K562 (cell line): ENCODE results near the gene GEMIN7. TPM values are rescaled to one million over a fixed set of nuclear protein-coding genes. Genes with fewer than 3 reads are reported as not detected.

Source experiments
- BHLHE40 ChIP-seq: IDR thresholded peaks from 2 replicates; pipeline ENCODE4 v1.6.1; 2011; ENCODE audit warnings: low read length, improper control_type of control experiment
- C11orf30 ChIP-seq: fragments of 450-650 bp; IDR thresholded peaks from 2 replicates; pipeline ENCODE4 v1.6.1; 2016; ENCODE audit warnings: low read depth, mild to moderate bottlenecking
- MBD2 ChIP-seq: sonication (generic); IDR thresholded peaks from 2 replicates; pipeline ENCODE4 v1.6.1; 2016; ENCODE audit warnings: low read depth, borderline replicate concordance
- MECOM ChIP-seq: fragments of 250-450 bp; sonication (Bioruptor Pico); IDR thresholded peaks from 2 replicates; pipeline ENCODE4 v1.8.0; 2022; ENCODE audit warnings: inconsistent platforms
- NEUROD1 ChIP-seq: fragments of 150-350 bp; IDR thresholded peaks from 2 replicates; pipeline ENCODE4 v1.6.1; 2014; ENCODE audit warnings: borderline replicate concordance, low read length, low read depth; ENCODE audit not compliant: partially characterized antibody
- NR2C2 ChIP-seq, 2 experiments: fragments of 200-800 bp in 1 of 2; sonication (Bioruptor generic) in 1 of 2; sonication (generic) in 1 of 2; formaldehyde crosslinking in 1 of 2; IDR thresholded peaks; 2 replicates each; pipeline versions ENCODE4 v1.6.1 to v1.8.0; 2016 to 2022; ENCODE audit warnings: mild to moderate bottlenecking in 1 of 2, missing compliant biosample characterization in 1 of 2, missing genetic modification characterization in 1 of 2, missing genetic modification reagents in 1 of 2
- PCBP1 ChIP-seq: fragments of 200-400 bp; formaldehyde crosslinking; IDR thresholded peaks from 2 replicates; pipeline ENCODE4 v1.6.1; 2018; ENCODE audit warnings: mild to moderate bottlenecking, low read depth, low read length; ENCODE audit not compliant: poor library complexity, severe bottlenecking
- RBM39 ChIP-seq: fragments of 200-400 bp; formaldehyde crosslinking; optimal IDR thresholded peaks from 2 replicates; pipeline ENCODE3; 2018; ENCODE audit warnings: low read depth, low read length
- SMAD3 ChIP-seq: fragments of 450-650 bp; formaldehyde crosslinking; conservative IDR thresholded peaks from 2 replicates; pipeline ENCODE4 v1.4.0; 2020; ENCODE audit warnings: mild to moderate bottlenecking
- SP1 ChIP-seq: sonication (generic); formaldehyde crosslinking; IDR thresholded peaks from 2 replicates; pipeline ENCODE4 v1.8.1; 2022; ENCODE audit warnings: mild to moderate bottlenecking, missing genetic modification reagents
- TAF15 ChIP-seq: fragments of 200-400 bp; formaldehyde crosslinking; IDR thresholded peaks from 2 replicates; pipeline ENCODE4 v1.6.1; 2017; ENCODE audit warnings: mild to moderate bottlenecking, low read depth, low read length, moderate library complexity
- TAF7 ChIP-seq: fragments of 450-650 bp; IDR thresholded peaks from 2 replicates; pipeline ENCODE4 v1.6.1; 2016; ENCODE audit warnings: missing genetic modification characterization, missing compliant biosample characterization
- TBL1XR1 ChIP-seq, 2 experiments: IDR thresholded peaks; 2 replicates each; pipeline ENCODE4 v1.6.1; 2012; ENCODE audit warnings: improper control_type of control experiment in 2 of 2, low read length in 2 of 2, mild to moderate bottlenecking in 1 of 2
- TCF7 ChIP-seq: sonication (generic); IDR thresholded peaks from 2 replicates; pipeline ENCODE4 v1.6.1; 2016; ENCODE audit warnings: antibody characterized with exemption, borderline replicate concordance
- XRCC5 ChIP-seq: fragments of 200-400 bp; formaldehyde crosslinking; IDR thresholded peaks from 2 replicates; pipeline ENCODE4 v1.6.1; 2017; ENCODE audit warnings: low read depth, mild to moderate bottlenecking, low read length
- YY1 ChIP-seq, 3 experiments: IDR thresholded peaks; 2 replicates each; pipeline ENCODE4 v1.6.1; 2011; ENCODE audit warnings: low read length in 2 of 3, mild to moderate bottlenecking in 2 of 3, moderate library complexity in 2 of 3, borderline replicate concordance in 1 of 3, control low read depth in 1 of 3, low read depth in 1 of 3; ENCODE audit not compliant: insufficient read depth in 3 of 3, insufficient replicate concordance in 2 of 3, control insufficient read depth in 1 of 3, insufficient read length in 1 of 3; ENCODE audit errors: extremely low read depth in 1 of 3
- ZNF197 ChIP-seq: fragments of 200-800 bp; sonication (Bioruptor generic); IDR thresholded peaks from 2 replicates; pipeline ENCODE4 v1.6.1; 2016; ENCODE audit warnings: low read depth, missing genetic modification characterization, missing compliant biosample characterization
- polyA plus RNA-seq, 8 experiments: library from polyadenylated mRNA; depleted of rRNA in 4 of 8; stranded (reverse) in 5 of 8; unstranded in 3 of 8; fragments of >200 nt; fragmentation: Nextera tagmentation in 2 of 8; fragmentation: Illumina TruSeq in 1 of 8; extraction: Ambion mirVana in 2 of 8; extraction: Trizol in 1 of 8; gene quantifications; 2 replicates each; pipeline versions ENCODE4 v1.2.1 to v1.2.3, GENCODE V29; 2011 to 2014; ENCODE audit warnings: inconsistent platforms in 1 of 8, missing spikeins in 1 of 8
- total RNA-seq, 7 experiments: library from RNA; depleted of rRNA in 6 of 7; stranded (reverse); fragments of >200 nt in 6 of 7; fragmentation: Illumina TruSeq in 2 of 7; extraction: Trizol in 2 of 7; gene quantifications; 2 replicates each; pipeline versions ENCODE4 v1.2.1 to v1.2.3, GENCODE V29; 2011 to 2021; ENCODE audit warnings: low replicate concordance in 1 of 7
- TF ChIP-seq, protein P1 (sequence below): fragments of 450-650 bp; formaldehyde crosslinking; IDR thresholded peaks from 2 replicates; pipeline ENCODE4 v1.4.0; 2020; ENCODE audit warnings: mild to moderate bottlenecking, moderate library complexity
- TF ChIP-seq, protein P2 (sequence below), 2 experiments: fragments of 450-650 bp in 1 of 2; sonication (generic) in 1 of 2; formaldehyde crosslinking; conservative IDR thresholded peaks; 2 replicates each; pipeline versions ENCODE4 v1.4.0 to v1.8.1; 2020 to 2022; ENCODE audit warnings: mild to moderate bottlenecking in 1 of 2, missing genetic modification reagents in 1 of 2
- TF ChIP-seq, protein P3 (sequence below): fragments of 450-650 bp; IDR thresholded peaks from 2 replicates; pipeline ENCODE4 v1.6.1; 2018; ENCODE audit warnings: mild to moderate bottlenecking, low read depth; ENCODE audit not compliant: partially characterized antibody
- TF ChIP-seq, protein P4 (sequence below): fragments of 450-650 bp; IDR thresholded peaks from 2 replicates; pipeline ENCODE4 v1.6.1; 2016; ENCODE audit warnings: low read depth, mild to moderate bottlenecking, moderate library complexity

GEMIN7 gene
- total and polyA plus RNA-seq, 9 of the 15 experiments (the other 6 are each of a cell fraction or from before 2014, with no cell fraction given), result 23.1 to 124 (median 54.9) TPM

DNA sequence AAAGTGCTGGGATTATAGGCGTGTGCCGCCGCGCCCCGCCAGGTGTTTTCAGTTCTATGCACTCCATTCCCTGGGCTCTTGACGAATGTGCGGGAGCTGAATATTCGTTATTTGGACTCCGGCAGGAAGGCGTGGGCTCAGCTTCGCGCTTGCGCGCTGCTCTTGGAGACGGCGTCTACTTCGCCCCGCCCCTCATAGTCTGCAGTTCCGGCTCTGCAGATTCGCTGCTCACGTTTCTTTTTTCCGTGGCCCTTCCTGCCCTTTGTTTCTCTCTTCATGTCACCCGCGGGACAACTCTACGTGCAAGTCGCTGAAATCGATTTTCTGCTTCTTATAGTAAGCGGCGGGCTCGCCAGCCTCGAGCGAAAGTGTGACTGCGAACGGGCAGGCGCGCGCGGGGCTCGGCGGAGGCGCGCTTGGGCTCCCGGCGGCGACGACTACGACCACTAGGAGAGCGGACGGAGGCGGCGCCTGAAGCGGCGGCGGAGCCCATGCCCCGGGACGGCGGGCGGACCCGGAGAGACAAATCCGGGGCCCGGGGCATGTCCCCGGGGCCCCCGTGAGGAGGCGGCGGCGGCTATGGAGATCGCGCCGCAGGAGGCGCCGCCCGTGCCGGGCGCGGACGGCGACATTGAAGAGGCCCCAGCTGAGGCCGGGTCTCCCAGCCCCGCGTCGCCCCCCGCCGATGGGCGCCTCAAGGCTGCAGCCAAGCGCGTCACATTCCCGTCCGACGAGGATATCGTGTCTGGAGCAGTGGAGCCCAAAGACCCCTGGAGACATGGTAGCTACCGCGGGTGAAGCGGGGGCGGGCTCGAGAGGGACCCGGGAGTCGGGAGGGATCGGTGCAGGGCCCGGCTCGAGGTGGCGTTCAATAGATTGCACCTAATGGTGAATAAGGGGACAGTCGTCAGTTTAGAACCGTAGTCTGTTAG lies 14.0 kb downstream of the GEMIN7 start, which contains the start of gene PPP1R37 (continued):
- TF ChIP-seq, protein P1, sequence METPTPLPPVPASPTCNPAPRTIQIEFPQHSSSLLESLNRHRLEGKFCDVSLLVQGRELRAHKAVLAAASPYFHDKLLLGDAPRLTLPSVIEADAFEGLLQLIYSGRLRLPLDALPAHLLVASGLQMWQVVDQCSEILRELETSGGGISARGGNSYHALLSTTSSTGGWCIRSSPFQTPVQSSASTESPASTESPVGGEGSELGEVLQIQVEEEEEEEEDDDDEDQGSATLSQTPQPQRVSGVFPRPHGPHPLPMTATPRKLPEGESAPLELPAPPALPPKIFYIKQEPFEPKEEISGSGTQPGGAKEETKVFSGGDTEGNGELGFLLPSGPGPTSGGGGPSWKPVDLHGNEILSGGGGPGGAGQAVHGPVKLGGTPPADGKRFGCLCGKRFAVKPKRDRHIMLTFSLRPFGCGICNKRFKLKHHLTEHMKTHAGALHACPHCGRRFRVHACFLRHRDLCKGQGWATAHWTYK, result 0 out of 2 replicates have a peak, but pooled peaks have one; percentile 20
- TF ChIP-seq TCF7 (peak; percentile 77; the same call in 1 of the 2 replicates), MECOM (CRISPR knock-in tag) (0 out of 2 replicates have a peak, but pooled peaks have one; percentile 59), RBM39 (no peak), NR2C2 (CRISPR knock-in tag; IDR thresholded peaks at IDR 0.05) (0 out of 2 replicates have a peak, but pooled peaks have one; percentile 39), NR2C2 (tag; IDR thresholded peaks at IDR 0.05) (peak; percentile 57; the same call in 1 of the 2 replicates), C11orf30 (peak; percentile 97), TAF7 (tag) (0 out of 2 replicates have a peak, but pooled peaks have one; percentile 39), PCBP1 (peak; percentile 65), TAF15 (no peak), ZNF197 (0 out of 2 replicates have a peak, but pooled peaks have one; percentile 60), XRCC5 (peak; percentile 75; the same call in 1 of the 2 replicates), NEUROD1 (peak; percentile 62), BHLHE40 (peak; percentile 96), SMAD3 (CRISPR knock-in tag) (0 out of 2 replicates have a peak, but pooled peaks have one; percentile 14), TBL1XR1 (IDR thresholded peaks at IDR 0.05; ENCODE audit: low read length in 2 of 2) (no peak), SP1 (peak; percentile 100), YY1 (IDR thresholded peaks at IDR 0.05; ENCODE audit: borderline replicate concordance in 1 of 3, control insufficient read depth in 1 of 3, extremely low read depth in 1 of 3, insufficient read depth in 3 of 3, insufficient read length in 1 of 3, insufficient replicate concordance in 2 of 3, low read depth in 1 of 3, low read length in 2 of 3) (peak in 1 of 3 experiments; percentile 43), MBD2 (no peak)
- TF ChIP-seq, protein P2, sequence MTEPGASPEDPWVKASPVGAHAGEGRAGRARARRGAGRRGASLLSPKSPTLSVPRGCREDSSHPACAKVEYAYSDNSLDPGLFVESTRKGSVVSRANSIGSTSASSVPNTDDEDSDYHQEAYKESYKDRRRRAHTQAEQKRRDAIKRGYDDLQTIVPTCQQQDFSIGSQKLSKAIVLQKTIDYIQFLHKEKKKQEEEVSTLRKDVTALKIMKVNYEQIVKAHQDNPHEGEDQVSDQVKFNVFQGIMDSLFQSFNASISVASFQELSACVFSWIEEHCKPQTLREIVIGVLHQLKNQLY (CRISPR knock-in tag; conservative IDR thresholded peaks at IDR 0.05), result no peak
- TF ChIP-seq, protein P3, sequence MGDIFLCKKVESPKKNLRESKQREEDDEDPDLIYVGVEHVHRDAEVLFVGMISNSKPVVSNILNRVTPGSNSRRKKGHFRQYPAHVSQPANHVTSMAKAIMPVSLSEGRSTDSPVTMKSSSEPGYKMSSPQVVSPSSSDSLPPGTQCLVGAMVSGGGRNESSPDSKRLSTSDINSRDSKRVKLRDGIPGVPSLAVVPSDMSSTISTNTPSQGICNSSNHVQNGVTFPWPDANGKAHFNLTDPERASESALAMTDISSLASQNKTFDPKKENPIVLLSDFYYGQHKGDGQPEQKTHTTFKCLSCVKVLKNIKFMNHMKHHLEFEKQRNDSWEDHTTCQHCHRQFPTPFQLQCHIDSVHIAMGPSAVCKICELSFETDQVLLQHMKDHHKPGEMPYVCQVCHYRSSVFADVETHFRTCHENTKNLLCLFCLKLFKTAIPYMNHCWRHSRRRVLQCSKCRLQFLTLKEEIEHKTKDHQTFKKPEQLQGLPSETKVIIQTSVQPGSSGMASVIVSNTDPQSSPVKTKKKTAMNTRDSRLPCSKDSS, result no peak
- TF ChIP-seq, protein P4, sequence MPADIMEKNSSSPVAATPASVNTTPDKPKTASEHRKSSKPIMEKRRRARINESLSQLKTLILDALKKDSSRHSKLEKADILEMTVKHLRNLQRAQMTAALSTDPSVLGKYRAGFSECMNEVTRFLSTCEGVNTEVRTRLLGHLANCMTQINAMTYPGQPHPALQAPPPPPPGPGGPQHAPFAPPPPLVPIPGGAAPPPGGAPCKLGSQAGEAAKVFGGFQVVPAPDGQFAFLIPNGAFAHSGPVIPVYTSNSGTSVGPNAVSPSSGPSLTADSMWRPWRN, result 0 out of 2 replicates have a peak, but pooled peaks have one; percentile 34
